Stomach (tissue), 4 donors: ENCODE results near the gene MRPS15.

Source experiments
- CTCF ChIP-seq, 7 experiments: fragments of 450-650 bp in 4 of 7; fragments of 200-600 bp in 3 of 7; sonication (generic) in 3 of 7; IDR thresholded peaks; one replicate each; pipeline ENCODE4 v1.5.1; 2016 to 2019; ENCODE audit warnings: antibody characterized with exemption in 7 of 7, control low read depth in 2 of 7, mild to moderate bottlenecking in 1 of 7
- POLR2AphosphoS5 ChIP-seq, 3 donors: sonication (generic); formaldehyde crosslinking; IDR thresholded peaks; one replicate each; pipeline ENCODE4 v1.6.1; 2016; ENCODE audit warnings: antibody characterized with exemption in 3 of 3

GRCh38 chr1:36448530-36449056, 15.6 kb downstream of the MRPS15 start:
- no peak for TF ChIP-seq POLR2AphosphoS5 (IDR thresholded peaks at IDR 0.05)
- TF ChIP-seq CTCF (IDR thresholded peaks at IDR 0.05): no peak
